HG03442 (cell line): ENCODE data around the gene LRP8.
A peak's percentile ranks its signal among the peaks of the same experiment; 100 is the strongest.

Experiments used
- ATAC-seq: cut with Tn5 transposase; IDR thresholded peaks from one replicate; pipeline ENCODE4 v1.9.1; 2021; ENCODE audit warnings: mild to moderate bottlenecking, moderate library complexity; ENCODE audit not compliant: unreplicated experiment

Gene LRP8

DNA sequence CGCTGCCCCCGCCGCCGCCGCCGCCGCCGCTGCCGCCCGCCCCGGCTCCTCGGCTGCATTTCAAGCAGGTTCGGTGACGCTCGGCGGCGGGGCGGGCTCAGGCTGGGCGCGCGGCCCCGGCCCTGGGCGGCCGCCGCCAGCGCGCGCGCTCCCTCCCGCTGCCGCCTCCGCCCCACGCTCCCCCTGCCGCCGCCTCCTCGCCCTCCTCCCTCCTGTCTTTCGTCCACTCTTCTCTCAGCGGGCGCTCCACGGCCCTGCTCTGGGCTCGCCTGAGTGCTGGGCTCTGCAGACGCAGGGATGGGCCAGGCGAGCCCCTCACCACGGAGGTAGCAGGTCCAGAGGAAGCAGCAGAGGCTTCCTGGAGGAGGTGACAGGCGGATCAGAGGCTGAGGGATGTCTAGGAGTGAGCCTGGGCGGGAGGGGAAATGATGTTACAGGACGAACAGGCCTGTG lies at the start of gene LRP8:
TSS of gene LRP8 (minus strand) at position 62 of the 453 bp plus-strand sequence. CDS start 158 bp downstream, outside the sequence.
- ATAC-seq = peak; percentile 31

GRCh38 chr1:53377438-53377841 lies 49.6 kb upstream of the LRP8 start:
- no peak for ATAC-seq

- no peak for ATAC-seq
Measured at GRCh38 chr1:53376742-53377437, 49.0 kb upstream of the LRP8 start.

DNA sequence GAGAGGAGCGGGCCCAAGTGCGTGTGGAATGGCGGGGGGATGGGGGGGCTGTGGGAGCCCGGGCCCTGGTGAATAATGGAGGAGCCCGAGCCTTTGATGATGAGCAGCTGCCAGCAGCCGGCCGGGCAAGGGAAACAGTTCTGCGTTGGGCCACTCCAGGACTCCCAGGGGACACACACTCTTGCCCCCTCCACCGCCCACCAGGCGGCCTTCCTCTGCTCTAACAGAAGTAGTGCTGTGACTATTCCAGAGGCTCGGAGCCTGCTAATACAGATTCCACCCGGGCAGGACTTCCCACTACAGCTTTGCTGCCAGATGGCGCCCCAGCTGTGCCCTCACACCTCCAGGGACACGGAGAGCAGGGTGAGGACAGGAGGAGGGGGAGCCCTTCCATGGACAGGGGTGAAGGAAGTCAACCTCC lies 48.2 kb upstream of the LRP8 start:
- no peak for ATAC-seq

- ATAC-seq = no peak
Measured at GRCh38 chr1:53375440-53375839, 47.6 kb upstream of the LRP8 start.

DNA sequence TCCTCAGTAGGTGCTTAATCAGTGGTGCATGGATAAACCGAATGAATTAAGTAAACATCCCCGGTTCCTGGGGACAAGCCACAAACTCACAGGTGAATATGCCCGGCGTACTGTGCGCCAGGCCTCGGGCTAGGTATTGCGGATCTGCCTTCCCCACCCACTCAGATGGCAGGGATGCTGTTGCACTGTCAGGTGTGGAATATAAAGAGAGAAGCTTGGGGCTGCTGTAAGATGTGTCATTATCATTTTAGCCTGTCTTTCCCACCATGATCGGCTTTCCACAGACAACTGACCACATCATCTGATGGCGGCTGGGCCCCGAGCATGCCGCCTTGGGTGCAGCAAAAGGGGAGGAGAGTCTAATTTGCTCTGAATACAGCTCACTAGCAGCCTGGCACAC lies 45.4 kb upstream of the LRP8 start:
- no peak for ATAC-seq

DNA sequence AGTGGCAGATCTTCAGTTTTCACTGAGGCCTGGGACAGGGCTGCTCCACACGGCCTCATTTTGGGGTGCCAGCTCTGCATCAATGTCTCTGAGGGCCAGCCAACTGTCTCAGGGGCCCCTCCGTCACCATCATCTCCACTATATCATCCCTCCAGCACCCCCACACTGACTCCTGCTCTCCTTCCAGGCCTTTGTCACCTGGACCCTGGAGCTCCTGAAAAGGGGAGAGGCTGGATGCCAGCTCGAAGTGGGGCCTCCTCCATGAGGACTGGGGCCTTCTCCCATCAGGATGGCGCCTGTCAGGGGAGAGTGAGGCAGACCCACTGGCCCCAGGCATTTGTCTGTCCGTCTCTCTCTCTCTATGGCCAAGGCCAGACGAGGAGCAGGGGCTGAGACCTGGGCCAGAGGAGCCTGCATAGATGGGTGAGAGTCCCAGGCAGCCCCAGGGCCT lies 44.7 kb upstream of the LRP8 start:
- ATAC-seq = no peak

- no peak for ATAC-seq
Measured at GRCh38 chr1:53371851-53372250, 44.0 kb upstream of the LRP8 start.

GRCh38 chr1:53371121-53371666 lies 43.3 kb upstream of the LRP8 start:
- ATAC-seq = no peak

DNA sequence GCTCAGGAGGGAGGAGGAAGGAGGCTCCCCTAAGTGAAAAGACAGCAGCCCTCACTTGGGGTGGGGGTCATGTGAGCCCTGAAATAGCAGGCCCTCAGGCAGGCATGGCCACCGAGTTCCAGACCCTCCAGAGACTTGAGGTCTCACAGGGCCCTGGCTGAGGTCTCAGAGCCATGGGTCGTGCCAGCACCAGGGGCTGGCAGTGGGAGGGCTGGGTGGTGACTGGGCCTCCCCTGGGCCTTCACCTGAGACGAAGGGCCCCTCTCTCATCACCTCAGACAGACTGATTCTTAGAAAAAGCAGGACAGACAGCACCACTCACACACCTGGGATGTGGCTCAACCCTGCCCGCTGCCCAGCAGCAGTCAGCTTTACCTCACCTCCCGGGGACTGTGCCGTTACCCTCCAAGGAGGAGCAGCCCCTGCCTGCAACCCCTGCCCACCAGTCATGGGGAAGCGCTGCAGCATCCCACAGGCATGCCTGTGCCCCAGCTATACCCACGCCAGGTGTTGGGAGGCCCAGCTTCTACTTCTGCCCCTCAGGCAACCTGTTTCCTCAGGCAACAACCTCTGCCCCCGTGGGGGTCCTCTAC lies 42.6 kb upstream of the LRP8 start:
- no peak for ATAC-seq

GRCh38 chr1:53369761-53370160 lies 41.9 kb upstream of the LRP8 start:
- no peak for ATAC-seq

- no peak for ATAC-seq
Measured at GRCh38 chr1:53369034-53369750, 41.3 kb upstream of the LRP8 start.

GRCh38 chr1:53368314-53369033 lies 40.6 kb upstream of the LRP8 start:
- ATAC-seq = no peak

- ATAC-seq = peak; percentile 85
Measured at GRCh38 chr1:53367503-53368313, 39.8 kb upstream of the LRP8 start.

DNA sequence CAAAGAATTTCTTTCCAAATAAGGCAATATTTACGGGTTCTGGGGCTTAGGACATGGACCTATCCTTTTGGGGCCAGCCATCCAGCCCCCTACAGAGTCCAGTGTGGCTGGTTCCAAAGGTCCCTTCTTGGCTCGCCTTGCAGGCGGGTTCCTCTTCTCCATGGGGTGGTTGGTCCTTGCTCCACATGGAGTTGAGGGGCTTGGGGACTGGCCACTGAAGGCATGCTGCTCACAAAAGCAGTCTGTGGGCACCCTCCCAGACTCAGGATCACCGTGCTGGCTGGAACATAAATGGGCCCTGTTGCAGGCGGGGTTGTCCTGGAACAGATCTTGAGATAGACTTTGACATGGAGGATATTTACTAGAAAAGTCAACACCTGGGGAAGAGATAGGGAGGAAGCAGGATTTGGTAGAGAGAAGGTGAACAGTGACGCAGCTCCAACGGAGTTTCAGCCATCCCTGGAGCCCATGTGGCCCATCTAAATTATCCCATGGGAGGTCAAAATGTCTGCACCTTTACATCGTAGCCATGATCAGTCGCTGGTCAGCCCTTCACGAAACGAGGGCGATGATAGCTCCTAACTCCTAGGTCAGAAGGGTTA lies 39.1 kb upstream of the LRP8 start:
- ATAC-seq = no peak

- no peak for ATAC-seq
Measured at GRCh38 chr1:53365437-53366063, 37.7 kb upstream of the LRP8 start.

DNA sequence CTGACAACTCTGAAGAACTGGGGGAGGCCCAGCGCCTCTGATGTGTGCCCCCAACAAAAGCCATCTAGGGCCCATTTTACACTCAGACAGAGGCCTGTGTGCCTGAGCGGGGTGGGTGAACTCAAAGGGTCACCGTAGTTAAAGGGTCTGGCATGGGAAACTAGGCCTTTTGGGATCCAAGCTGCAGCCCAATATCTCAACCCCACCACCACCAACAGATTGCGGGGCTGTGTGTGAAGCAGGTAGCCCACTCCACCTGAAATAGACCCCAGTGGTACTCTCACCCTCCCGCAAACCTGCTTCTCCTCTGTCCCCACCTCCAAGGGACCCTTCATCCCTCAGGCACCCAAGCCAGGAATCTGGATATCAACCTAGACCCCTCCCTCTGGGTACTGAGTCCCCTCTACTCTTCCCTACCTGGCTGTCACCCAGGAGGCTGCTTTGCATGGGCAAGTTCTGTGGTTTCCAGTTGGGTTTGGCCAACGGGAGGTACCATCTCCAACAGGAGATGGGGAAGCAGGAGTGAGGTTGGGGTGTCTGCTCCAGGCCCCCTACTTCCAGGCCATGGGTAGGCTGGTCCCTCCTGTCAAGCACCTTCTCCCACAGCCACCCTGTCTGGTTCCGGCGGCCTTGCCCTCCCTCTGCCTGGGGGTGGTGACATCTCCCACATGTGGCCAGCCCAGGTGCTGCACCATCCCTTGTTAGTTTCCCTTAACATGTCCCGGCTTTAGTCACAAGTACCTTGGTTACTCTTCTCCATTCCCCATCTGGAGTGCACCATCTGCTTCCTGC lies 35.2 kb upstream of the LRP8 start:
- ATAC-seq = no peak

GRCh38 chr1:53362270-53362669 lies 34.4 kb upstream of the LRP8 start:
- no peak for ATAC-seq
